HL-60/S4 (cell line): ENCODE measurements around the gene C1D.
"Not testable (repeated sequence)": the region's sequence is repeated elsewhere in the genome, so short reads cannot be mapped to it uniquely, and the experiment has no call there.

Source experiments
- in situ Hi-C: fragments of 300-500 bp; cut with MboI; formaldehyde crosslinking; loops from 2 replicates; pipeline ENCODE4 v1.14.3; 2022; ENCODE audit warnings: low sequenced_read_pairs

C1D gene

GRCh38 chr2:68009526-68009925 lies 53.3 kb downstream of the C1D start:
- in situ Hi-C loops, result no loop called here

- in situ Hi-C loops, result no loop called here
Observed at GRCh38 chr2:68000170-68000825, 62.5 kb downstream of the C1D start.

DNA sequence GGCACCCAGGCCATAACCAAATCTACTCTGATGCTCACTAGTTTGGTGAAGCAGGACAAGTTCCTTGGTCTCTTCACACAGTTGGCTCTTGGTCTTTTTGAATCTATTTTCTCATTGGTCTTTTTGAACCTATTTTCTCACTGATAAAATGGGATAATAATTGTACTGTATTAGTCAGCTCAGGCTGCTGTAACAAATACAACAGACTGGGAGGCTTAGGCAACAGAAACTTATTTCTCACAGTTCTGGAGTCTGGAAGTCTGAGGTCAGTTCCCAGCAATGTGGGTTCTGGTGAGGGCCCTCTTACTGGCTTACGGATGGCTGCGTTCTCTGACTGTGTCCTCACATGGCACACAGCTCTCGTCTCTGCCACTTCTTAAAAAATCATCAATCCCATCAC lies 63.5 kb downstream of the C1D start:
- in situ Hi-C loops, result no loop called here

- in situ Hi-C loops, result no loop called here
Observed at GRCh38 chr2:67997903-67998302, 64.9 kb downstream of the C1D start.

DNA sequence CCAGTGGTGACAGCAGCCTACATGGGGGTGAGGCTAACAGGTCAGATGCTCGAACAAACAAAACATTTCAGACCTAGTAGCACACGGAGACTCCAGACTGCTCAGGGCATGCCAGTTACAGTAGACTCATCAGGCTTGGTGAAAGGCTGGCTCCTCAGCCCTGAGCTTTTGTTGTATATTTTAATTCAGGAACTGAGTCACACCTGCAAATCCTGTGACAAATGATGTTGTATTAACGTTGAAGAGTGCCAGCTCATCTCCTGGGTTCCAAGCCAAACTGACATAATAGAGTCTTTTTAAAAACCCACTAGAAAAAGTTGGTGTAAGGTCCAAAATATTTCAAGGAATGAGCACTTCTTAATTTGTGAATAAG lies 65.3 kb downstream of the C1D start:
- in situ Hi-C loops, result no loop called here

- in situ Hi-C loops, result no loop called here
Observed at GRCh38 chr2:67996772-67997527, 65.9 kb downstream of the C1D start.

DNA sequence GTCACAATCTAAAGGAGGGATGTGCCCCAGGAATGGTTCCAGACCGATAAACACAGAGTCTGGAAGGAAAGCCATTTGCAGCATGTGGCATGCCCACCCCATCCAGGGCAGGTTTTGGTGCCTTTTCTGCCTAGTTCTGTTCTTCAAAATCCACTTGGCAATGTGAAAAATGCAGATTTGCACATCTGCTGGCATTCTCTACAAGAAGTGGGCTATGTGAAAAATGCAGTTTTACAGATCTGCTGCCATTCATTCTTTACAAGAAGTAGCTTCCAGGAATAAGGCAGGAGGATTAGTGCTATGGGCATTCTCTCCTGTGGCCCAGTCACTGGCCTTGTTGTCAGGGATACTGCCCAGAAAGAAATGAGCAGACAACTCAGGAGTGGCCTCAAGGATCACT lies 68.1 kb downstream of the C1D start:
- in situ Hi-C loops, result no loop called here

DNA sequence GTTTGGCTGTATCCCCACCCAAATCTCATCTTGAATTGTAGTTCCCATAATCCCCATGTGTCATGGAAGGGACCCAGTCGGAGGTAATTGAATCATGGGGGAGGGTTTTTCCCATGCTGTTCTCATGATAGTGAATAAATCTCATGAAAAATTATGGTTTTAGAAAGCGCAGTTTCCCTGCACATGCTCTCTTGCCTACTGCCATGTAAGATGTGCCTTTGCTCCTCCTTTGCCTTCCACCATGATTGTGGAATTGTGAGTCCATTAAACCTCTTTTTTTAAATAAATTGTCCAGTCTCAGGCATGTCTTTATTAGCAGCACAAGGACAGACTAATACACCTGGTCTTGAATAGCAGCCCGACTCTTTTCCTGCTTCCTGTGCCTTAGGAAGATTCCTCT lies 68.7 kb downstream of the C1D start:
- in situ Hi-C loops, result not testable (repeated sequence)

DNA sequence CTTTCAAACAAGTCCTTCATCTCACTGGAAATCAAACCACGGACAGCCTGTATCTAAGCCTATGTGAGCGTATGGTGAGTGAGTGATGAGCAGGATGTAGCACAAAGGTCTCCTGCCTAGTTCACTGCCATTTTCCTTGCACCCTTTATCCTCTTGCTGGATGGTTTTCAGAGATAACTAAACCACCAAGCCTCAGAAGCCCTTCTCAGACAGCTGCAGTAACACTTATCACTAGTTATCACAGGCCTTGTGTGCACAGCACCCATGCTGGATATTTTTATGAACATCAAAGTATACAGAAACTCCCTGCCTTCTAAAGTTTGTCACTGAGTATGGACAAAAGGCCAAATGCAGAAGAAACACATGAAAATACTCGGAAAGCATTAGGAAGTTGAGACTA lies 69.5 kb downstream of the C1D start:
- in situ Hi-C loops, result no loop called here

DNA sequence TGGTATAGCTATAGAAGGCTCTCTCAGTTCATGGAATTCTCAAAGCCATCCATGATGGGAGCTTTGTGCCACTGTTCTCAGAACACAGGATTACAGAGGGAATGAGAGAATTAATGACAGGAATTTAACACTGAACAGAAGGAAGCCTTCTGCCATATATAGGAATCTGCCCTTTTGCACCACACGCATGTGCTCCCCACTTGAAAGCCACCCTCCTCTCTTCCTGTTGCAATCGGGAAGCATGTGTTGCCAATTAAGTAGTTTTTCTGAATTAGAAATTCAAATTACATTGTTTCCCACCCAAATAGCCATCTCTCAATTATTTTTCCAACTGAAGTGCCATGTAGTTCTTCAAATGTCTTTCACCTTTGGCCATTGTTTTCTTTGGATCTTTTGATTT lies 71.3 kb downstream of the C1D start:
- in situ Hi-C loops, result no loop called here
